ENCODE measurements around the gene DCAF17. TPM values are rescaled to one million over a fixed set of nuclear protein-coding genes. Genes with fewer than 3 reads are reported as not detected.

The DCAF17 gene
- total RNA-seq, 2 donors from 2014 or later, result 15.5 to 19.1 TPM

DNA sequence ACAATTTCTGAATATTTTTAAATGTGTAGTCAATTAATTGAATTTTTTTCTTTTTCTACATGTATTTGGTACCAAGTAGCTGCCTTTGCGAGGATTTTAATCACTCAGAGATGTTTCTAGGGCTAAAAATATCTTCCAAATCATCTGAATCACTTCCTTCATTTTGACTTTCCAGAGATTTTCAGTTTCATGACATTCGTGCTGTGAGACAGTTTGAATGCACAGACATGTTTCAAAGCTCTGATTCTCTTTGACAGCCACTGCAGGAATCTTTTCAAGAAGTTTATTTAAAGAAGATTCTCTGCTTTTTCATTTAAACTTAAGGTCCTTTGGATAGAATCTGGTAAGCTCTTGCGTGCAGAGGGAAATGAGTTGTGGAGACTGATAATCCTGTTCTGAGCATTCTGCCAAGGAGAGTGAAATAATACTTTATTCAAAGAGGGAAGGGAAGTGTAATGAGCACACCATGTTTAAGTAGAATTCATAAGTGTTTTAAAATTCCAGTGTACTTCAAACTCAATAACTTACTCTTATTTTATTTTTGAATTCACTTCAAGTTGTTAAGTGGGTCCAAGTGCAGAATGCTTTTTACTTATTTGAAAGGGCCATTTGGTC, 97.9 kb downstream of the DCAF17 start:
- no peak overlapping the region for H3K27ac ChIP-seq

DNA sequence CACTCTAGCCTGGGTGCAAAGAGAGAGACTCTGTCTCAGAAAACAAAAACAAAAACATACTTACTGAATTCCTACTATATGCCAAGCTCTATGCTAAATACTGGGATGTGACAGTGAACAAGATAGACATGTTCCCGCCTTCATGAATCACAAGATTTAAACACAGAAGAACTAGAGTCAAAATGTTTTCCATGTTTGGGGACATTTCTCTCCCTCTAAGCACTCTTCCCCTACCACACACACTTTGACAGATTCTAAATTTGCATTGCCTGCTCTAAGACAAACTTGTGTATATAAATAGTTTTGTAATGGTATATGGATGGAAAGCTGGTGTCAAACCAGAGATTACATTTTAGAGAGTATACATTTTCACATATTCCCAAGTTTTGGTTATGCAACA, 99.3 kb downstream of the DCAF17 start:
- TF ChIP-seq POLR2AphosphoS5 (IDR thresholded peaks at IDR 0.05), result no peak
- TF ChIP-seq POLR2A (IDR thresholded peaks at IDR 0.05), result no peak
- TF ChIP-seq, protein P1, sequence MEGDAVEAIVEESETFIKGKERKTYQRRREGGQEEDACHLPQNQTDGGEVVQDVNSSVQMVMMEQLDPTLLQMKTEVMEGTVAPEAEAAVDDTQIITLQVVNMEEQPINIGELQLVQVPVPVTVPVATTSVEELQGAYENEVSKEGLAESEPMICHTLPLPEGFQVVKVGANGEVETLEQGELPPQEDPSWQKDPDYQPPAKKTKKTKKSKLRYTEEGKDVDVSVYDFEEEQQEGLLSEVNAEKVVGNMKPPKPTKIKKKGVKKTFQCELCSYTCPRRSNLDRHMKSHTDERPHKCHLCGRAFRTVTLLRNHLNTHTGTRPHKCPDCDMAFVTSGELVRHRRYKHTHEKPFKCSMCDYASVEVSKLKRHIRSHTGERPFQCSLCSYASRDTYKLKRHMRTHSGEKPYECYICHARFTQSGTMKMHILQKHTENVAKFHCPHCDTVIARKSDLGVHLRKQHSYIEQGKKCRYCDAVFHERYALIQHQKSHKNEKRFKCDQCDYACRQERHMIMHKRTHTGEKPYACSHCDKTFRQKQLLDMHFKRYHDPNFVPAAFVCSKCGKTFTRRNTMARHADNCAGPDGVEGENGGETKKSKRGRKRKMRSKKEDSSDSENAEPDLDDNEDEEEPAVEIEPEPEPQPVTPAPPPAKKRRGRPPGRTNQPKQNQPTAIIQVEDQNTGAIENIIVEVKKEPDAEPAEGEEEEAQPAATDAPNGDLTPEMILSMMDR (IDR thresholded peaks at IDR 0.05), result no peak
- DNase-seq (ENCODE audit: low spot score), result no peak
- no peaks in the 10 kb centered on the region for H3K36me3 ChIP-seq
- H3K27me3 ChIP-seq (replicated peaks; ENCODE audit: insufficient read depth), result no peaks in the 10 kb centered on the region
- no peak overlapping the region for H3K27ac ChIP-seq
- WGBS, result 97% methylated on average over 1 of the region's 1 CpG
- intact Hi-C loops (cut with DNase I), result no loop called here
- H3K4me1 ChIP-seq (replicated peaks), result no peaks in the 10 kb centered on the region
- no peak overlapping the region for H3K4me3 ChIP-seq
- no peaks in the 10 kb centered on the region for H3K9me3 ChIP-seq

More for the DNA sequence above, 97.9 kb downstream of the DCAF17 start:
- TF ChIP-seq, protein P1 (IDR thresholded peaks at IDR 0.05), result no peak
- no peak for TF ChIP-seq POLR2AphosphoS5 (IDR thresholded peaks at IDR 0.05)
- TF ChIP-seq POLR2A (IDR thresholded peaks at IDR 0.05), result no peak
- no peaks in the 10 kb centered on the region for H3K4me1 ChIP-seq (replicated peaks)
- no peak for DNase-seq (ENCODE audit: low spot score)
- no peak overlapping the region for H3K4me3 ChIP-seq
- 60% methylated on average over 3 of the region's 3 CpGs for WGBS
- H3K36me3 ChIP-seq, result no peaks in the 10 kb centered on the region
- H3K9me3 ChIP-seq, result no peaks in the 10 kb centered on the region
- intact Hi-C loops (cut with DNase I), result no loop called here
- H3K27me3 ChIP-seq (replicated peaks; ENCODE audit: insufficient read depth), result no peaks in the 10 kb centered on the region

Small RNA genes within 50 kb of the gene (small RNA-seq; reads per million reads assigned to genes)
- 0 reads per million in 2 donors for gene AC007969.2

Other genes starting within 250 kb of the DCAF17 start
- 10 to 100 TPM in 1 of 2 donors, 1 to 10 TPM in 1; 8.1 to 18.0 TPM for gene METTL8, start 236 bp upstream of the DCAF17 start, total RNA-seq
- 100 to 1,000 TPM in 1 of 2 donors, 10 to 100 TPM in 1; 67.9 to 130 TPM for gene CYBRD1, start 88.2 kb downstream of the DCAF17 start, total RNA-seq

All from prostate gland (tissue), 2 donors.